ELR (cell line): ENCODE measurements around the gene CRB2.

ENCODE experiments used
- DNase-seq: peaks from one replicate; pipeline ENCODE4 v3.0.0-alpha.2; 2015; ENCODE audit warnings: low read depth

Gene CRB2

GRCh38 chr9:123364241-123364824, 8.3 kb downstream of the CRB2 start:
- DNase-seq: no peak

GRCh38 chr9:123365287-123365880, 9.4 kb downstream of the CRB2 start:
- DNase-seq: peak; percentile 28

DNA sequence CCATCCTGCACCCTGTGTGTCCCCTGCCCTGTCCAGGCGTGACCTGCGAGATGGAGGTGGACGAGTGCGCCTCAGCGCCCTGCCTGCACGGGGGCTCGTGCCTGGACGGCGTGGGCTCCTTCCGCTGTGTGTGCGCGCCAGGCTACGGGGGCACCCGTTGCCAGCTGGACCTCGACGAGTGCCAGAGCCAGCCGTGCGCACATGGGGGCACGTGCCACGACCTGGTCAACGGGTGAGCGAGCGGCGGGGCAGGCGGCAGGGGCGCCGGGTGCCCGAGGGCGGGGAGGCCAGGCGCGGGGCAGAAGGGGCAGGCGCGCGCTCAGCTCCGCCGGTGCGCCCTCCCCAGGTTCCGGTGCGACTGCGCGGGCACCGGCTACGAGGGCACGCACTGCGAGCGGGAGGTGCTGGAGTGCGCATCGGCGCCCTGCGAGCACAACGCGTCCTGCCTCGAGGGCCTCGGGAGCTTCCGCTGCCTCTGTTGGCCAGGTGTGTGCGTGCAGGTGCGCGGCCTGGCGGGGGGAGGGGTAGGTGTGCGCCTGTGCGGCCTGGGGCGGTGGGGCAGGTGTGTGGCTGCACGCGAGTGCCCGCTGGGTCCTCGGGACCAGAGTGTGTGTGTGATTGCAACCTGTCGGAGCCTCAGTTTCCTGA, 10.0 kb downstream of the CRB2 start:
- no peak for DNase-seq

- no peak for DNase-seq
Observed at GRCh38 chr9:123368023-123368422, 12.0 kb downstream of the CRB2 start.

GRCh38 chr9:123368536-123369153, 12.6 kb downstream of the CRB2 start:
- DNase-seq: no peak

- no peak for DNase-seq
Observed at GRCh38 chr9:123369296-123369695, 13.3 kb downstream of the CRB2 start.

- no peak for DNase-seq
Observed at GRCh38 chr9:123370108-123370507, 14.1 kb downstream of the CRB2 start.

DNA sequence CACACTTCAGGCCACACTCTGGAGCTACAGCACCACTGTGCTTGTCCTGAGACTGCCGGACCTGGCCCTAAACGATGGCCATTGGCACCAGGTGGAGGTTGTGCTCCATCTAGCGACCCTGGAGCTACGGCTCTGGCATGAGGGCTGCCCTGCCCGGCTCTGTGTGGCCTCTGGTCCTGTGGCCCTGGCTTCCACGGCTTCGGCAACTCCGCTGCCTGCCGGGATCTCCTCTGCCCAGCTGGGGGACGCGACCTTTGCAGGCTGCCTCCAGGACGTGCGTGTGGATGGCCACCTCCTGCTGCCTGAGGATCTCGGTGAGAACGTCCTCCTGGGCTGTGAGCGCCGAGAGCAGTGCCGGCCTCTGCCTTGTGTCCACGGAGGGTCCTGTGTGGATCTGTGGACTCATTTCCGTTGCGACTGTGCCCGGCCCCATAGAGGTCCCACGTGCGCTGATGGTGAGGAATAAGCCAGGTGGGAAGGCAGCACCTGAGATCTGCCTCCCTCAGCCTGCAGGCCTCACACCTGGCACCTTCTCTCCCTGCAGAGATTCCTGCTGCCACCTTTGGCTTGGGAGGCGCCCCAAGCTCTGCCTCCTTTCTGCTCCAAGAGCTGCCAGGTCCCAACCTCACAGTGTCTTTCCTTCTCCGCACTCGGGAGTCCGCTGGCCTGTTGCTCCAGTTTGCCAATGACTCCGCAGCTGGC, 14.7 kb downstream of the CRB2 start:
- DNase-seq: no peak

- no peak for DNase-seq
Observed at GRCh38 chr9:123371228-123371584, 15.2 kb downstream of the CRB2 start.

- no peak for DNase-seq
Observed at GRCh38 chr9:123371805-123372590, 16.0 kb downstream of the CRB2 start.

- DNase-seq: no peak
Observed at GRCh38 chr9:123372766-123373446, 16.9 kb downstream of the CRB2 start.

DNA sequence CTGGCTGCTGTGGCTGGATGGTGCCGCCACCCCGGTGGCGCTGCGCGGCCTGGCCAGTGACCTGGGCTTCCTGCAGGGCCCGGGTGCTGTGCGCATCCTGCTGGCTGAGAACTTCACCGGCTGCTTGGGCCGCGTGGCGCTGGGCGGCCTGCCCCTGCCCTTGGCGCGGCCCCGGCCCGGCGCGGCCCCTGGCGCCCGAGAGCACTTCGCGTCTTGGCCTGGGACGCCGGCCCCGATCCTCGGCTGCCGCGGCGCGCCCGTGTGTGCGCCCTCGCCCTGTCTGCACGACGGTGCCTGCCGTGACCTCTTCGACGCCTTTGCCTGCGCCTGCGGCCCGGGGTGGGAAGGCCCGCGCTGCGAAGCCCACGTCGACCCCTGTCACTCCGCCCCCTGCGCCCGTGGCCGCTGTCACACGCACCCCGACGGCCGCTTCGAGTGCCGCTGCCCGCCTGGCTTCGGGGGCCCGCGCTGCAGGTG, 17.5 kb downstream of the CRB2 start:
- no peak for DNase-seq

DNA sequence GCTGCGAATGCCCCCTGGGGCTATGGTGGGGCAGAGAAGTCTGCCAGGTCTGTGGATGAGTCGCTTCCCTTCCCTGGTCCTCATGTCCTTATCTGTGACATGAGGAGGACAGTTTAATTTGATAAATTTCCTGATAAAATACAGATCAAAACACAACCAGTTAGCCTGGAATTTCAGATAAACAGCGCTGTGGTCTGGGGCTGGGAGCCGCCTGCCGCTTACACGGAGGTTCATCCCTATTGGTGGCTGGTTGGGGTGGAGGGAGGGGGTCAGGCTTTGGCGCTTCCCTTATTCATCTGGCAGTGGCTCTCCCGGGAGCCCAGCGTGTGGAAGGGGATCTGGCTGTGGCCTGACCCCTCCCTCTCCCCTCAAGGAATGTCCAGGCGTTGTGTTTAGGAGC, 17.9 kb downstream of the CRB2 start:
- DNase-seq: no peak

- peak; percentile 13 for DNase-seq
Observed at GRCh38 chr9:123375469-123376132, 19.6 kb downstream of the CRB2 start.

DNA sequence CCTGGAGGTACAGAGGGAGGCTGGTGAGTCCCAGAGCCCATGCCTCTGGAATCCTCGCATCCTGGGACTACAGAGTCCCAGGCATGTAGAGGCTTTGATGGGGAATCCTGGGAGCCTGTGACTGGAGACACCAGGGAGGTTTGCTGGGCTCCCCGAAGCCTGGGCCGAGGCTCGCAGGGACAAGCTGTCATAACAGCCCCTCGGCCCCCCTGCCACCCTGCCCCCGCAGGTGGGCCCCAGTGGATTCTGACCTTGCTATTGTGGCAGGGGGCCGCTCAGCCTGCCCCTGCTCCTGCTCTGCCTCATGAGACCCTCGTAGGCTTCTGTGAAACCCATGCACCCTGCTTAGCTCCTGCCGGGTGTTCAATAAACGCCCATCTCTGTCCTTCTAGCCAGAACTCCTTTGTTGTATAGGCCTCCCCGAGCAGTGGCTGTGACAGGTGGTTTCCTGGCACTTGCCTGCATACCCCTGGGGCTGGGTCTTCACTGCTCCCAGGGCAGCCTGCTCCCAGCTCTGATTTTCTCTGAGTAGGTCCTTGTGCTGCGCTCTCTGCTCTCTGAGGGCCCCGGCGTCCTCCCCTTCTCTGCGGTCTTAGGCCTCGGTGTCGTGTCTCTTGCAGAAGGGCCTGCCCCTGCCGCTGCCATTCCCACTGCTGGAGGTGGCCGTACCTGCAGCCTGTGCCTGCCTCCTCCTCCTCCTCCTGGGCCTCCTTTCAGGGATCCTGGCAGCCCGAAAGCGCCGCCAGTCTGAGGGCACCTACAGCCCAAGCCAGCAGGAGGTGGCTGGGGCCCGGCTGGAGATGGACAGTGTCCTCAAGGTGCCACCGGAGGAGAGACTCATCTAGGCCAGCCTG, 20.4 kb downstream of the CRB2 start:
- no peak for DNase-seq

DNA sequence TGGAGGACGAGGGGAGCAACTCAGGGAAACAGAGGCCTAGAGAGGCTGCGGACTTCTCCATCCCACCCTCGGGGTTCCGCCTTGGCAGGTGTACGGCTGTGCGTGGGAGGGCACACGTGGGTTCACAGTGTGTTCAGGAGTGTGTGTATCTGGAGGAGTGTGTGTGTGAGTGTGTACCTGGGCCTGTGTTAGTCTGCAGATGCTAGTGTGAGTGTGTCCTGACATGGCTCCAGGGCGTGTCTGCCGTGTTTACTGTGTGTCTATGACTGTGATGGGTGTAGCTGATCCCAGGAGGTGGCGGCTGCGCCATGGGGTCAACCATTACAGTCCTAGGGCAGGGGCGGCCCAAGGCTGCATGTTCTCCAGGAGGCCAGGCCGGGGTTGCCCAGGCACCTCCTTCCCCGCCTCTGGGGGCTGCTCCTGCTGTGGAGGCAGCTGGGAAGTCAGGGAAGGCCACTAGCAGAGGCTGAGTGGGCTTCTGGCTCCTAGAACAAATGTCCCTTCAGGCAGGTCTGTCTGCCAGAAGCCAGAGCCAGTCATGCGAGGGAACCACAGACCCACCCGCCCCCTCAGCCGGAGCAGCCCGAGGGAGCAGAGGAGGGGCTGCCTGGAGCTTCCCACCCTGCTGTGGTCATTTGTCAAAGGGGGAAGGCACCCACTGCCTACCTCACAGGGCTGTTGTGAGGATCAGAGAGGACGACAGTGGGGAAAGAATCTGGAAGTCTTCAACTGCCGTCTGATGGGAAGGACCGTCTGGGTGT, 21.4 kb downstream of the CRB2 start:
- no peak for DNase-seq

DNA sequence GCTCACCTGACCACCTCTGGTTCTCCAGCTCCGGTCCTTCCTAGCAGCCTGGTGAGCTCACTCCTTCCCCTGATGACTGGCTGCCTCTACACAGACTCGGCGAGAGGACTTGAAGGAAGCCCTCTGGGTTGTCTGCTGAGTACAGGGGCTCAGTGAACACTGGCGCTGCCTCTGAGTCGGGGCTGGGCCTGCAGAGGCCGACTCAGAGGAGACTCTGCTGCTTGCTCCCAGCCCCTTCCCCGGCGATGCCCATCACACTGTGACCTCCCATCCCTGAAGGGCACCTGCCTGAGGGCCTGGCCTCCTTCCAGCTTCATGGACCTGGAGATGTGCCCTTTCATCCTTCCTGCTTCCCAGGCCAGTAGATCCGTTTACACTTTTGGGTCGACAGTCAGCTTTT, 22.0 kb downstream of the CRB2 start:
- no peak for DNase-seq

DNA sequence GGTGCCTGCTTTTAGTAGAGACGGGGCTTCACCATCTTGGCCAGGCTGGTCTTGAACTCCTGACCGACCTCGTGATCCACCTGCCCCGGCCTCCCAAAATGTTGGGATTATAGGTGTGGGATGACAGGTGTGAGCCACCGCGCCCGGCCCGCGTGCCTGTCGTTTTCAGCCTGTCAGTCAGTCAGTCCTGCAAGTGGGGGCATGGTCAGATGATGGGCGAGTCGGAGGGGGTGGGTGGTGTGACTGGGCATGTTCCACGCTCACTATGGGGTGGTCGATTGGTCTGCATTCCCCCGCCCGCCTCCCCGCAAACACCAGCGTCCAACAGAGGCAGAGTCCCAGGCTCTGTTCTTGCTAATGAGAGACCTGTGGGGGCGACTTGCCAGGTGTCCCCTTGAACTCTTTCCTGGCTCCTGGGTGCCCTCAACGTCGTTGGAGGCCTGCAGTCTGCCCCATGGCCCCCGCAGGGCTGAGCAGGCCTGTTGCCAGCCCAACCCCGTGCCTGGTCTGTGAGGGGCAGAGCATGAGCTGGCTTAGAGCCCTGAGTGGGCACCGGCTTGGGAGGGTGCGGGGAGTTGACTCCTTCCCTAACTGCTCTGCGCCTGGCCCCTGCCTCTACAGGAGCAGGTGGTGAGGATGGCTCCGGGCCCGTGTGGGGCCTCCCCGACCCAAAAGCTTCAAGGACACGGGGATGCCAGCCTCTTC, 23.1 kb downstream of the CRB2 start:
- no peak for DNase-seq
